Measurements from ENCODE around the gene NRSN2.

DNA sequence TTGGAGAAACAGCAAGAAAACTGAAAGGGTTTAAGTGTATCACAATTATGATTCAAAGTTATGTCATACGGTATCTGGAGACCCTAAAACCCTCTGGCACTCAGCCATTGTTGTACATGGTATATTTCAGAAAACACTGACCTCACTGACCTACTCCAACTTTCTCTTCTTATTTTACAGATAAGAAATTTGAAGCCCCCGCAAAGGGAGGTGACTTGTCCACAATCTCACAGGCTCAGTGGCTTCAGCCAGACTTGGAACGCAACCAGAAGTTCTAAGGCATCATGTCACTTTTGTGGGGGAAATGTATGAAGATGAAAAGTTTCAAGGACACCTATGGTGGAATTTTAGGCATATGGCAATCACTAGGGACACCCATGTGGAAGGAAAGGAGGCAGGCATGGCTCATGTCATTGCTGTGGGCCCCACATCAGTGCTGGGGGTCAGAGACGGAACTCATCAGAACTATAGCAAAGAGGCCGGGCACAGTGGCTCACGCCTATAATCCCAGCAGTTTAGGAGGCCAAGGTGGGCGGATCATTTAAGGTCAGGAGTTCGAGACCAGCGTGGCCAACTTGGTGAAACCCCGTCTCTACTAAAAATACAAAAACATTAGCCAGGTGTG lies 28.5 kb downstream of the NRSN2 start:
- TF ChIP-seq, protein P1, sequence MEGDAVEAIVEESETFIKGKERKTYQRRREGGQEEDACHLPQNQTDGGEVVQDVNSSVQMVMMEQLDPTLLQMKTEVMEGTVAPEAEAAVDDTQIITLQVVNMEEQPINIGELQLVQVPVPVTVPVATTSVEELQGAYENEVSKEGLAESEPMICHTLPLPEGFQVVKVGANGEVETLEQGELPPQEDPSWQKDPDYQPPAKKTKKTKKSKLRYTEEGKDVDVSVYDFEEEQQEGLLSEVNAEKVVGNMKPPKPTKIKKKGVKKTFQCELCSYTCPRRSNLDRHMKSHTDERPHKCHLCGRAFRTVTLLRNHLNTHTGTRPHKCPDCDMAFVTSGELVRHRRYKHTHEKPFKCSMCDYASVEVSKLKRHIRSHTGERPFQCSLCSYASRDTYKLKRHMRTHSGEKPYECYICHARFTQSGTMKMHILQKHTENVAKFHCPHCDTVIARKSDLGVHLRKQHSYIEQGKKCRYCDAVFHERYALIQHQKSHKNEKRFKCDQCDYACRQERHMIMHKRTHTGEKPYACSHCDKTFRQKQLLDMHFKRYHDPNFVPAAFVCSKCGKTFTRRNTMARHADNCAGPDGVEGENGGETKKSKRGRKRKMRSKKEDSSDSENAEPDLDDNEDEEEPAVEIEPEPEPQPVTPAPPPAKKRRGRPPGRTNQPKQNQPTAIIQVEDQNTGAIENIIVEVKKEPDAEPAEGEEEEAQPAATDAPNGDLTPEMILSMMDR (IDR thresholded peaks at IDR 0.05; ENCODE audit: extremely low read depth in 1 of 2, insufficient read depth in 1 of 2, low read depth in 1 of 2, low read length in 2 of 2): no peak
- TF ChIP-seq EZH2 (IDR thresholded peaks at IDR 0.05; ENCODE audit: borderline replicate concordance, low read depth, low read length, severe bottlenecking): no peak
- TF ChIP-seq POLR2A (IDR thresholded peaks at IDR 0.05; ENCODE audit: low read depth, low read length): no peak
